AG09309 (cell line): Measurements from ENCODE around the gene ATPAF2.

Experiments
- DNase-seq: peaks from one replicate; pipeline ENCODE4 v3.0.0-alpha.2; 2010; ENCODE audit warnings: low read depth
- H3K4me3 ChIP-seq: 2 replicates; pipeline ENCODE4 v1.5.1; 2011; ENCODE audit warnings: mild to moderate bottlenecking, low read depth, low read length, moderate library complexity; ENCODE audit not compliant: control insufficient read depth
- TF ChIP-seq, protein P1 (sequence below): IDR thresholded peaks from 2 replicates; pipeline ENCODE4 v1.5.1; 2011; ENCODE audit warnings: mild to moderate bottlenecking, low read depth, low read length, inconsistent platforms; ENCODE audit not compliant: insufficient read depth, control insufficient read depth; ENCODE audit errors: missing control alignments

Gene ATPAF2

DNA sequence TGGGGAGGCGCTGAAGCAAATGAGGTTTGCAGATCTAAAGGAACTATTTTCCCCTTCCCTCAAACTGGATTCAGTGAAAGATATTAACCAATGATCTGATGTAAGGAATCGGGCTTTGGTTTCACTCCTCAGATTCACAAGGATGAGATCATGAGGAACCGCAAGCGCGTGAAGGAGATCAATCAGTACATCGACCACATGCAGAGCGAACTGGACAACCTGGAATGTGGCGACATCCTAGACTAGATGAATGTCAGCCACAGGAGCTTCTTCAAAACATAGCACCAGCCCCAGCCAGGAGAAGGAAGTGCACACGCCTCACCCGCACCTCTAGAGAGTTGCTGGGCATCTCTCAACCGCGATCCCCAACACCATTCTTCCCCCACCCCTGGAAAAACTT lies 22.5 kb downstream of the ATPAF2 start:
- no peak for DNase-seq
- TF ChIP-seq, protein P1, sequence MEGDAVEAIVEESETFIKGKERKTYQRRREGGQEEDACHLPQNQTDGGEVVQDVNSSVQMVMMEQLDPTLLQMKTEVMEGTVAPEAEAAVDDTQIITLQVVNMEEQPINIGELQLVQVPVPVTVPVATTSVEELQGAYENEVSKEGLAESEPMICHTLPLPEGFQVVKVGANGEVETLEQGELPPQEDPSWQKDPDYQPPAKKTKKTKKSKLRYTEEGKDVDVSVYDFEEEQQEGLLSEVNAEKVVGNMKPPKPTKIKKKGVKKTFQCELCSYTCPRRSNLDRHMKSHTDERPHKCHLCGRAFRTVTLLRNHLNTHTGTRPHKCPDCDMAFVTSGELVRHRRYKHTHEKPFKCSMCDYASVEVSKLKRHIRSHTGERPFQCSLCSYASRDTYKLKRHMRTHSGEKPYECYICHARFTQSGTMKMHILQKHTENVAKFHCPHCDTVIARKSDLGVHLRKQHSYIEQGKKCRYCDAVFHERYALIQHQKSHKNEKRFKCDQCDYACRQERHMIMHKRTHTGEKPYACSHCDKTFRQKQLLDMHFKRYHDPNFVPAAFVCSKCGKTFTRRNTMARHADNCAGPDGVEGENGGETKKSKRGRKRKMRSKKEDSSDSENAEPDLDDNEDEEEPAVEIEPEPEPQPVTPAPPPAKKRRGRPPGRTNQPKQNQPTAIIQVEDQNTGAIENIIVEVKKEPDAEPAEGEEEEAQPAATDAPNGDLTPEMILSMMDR: no peak
- H3K4me3 ChIP-seq: no peak overlapping the region

DNA sequence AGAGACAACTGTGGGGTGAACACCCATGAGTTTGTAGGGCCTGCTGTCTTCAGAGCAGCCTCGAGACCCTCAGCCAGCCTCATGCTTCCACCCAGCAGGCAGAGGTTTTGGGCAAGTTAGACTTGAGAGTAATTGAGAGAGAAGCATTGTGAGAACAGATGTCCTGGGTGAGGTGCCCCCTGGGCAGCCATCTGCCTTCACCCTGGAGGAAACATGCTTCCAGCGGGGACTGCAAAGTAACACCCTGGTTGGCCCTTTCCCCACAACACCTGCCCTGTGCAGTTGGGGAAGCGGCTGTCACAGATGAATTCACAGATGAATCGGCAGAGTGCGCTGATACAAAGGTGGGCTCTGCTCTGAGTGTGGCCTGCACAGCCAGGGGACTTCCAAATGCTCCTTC lies 23.4 kb downstream of the ATPAF2 start:
- TF ChIP-seq, protein P1: no peak
- no peak overlapping the region for H3K4me3 ChIP-seq
- DNase-seq: no peak

DNA sequence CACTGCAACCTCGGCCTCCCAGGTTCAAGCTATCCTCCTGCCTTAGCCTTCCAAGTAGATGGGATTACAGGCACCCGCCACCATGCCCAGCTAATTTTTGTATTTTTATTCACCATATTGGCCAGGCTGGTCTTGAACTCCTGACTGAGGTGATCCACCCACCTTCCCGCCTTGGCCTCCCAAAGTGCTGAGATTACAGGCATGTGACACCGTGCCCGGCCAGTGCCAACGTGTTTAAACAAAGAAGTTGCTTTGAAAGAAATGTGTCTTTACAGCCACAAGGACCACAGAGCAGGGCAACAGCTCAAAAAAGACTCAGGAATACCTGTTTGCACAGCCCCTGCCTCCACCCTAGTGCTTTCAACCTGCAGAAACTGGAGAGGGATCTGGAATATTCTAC lies 25.0 kb downstream of the ATPAF2 start:
- TF ChIP-seq, protein P1: no peak
- no peak for DNase-seq
- H3K4me3 ChIP-seq: no peak overlapping the region

DNA sequence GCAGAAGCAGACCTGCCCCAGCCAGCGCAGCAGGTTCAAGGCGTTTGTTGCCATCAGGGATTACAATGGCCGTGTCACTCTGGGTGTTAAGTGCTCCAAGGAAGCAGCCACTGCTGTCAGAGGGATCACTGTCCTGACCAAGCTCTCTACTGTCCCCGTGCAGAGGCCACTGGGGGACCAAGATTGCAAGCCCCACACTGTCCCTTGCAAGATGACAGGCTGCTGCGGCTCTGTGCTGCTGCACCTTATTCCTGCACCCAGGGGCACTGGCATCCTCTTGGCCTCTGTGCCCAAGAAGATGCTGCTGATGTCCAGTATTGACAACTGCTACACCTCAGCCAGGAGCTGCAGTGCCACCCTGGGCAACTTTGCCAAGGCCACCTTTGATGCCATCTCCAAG lies 27.7 kb downstream of the ATPAF2 start:
- no peak for DNase-seq
- TF ChIP-seq, protein P1: no peak
- no peak overlapping the region for H3K4me3 ChIP-seq

DNA sequence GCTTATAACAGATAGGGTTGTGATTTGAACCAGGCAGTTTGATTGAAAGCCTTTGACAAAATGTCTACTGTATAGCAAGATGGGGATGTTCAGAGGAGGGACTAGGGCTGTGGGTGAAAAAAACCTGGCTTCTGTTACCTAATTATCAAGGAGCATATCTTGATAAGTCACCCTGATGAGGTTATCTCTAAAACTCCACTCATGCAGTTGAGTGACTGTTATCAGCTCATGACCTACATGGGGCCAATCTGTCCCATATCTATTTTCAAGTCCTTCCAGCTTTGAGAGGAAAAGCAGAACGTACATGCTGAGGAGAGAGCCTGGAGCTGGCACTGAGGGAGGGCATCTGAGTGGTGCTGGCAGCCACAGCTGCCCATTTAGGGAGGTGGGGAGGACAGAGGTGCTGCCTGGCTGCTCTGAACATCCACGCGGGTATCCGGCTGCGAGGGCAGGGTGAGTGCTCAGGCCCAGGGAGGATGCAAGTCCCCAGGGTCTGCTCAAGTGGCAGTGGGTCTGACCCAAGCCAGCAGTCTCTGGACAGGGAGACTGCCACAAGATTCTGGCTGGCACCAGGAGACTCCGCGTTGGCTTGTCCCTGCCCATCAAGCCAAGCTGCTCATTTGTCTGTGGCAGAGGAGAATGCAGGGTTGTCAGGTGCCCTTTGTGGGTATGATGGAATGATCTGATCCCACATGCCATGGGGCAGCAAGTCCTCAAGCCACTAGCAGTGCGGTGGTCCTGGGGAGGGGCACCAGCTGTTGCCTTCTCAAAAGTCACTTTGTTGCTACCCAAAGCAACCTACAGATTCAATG lies 29.2 kb downstream of the ATPAF2 start:
- DNase-seq: no peak
- TF ChIP-seq, protein P1: no peak
- H3K4me3 ChIP-seq: no peak overlapping the region

DNA sequence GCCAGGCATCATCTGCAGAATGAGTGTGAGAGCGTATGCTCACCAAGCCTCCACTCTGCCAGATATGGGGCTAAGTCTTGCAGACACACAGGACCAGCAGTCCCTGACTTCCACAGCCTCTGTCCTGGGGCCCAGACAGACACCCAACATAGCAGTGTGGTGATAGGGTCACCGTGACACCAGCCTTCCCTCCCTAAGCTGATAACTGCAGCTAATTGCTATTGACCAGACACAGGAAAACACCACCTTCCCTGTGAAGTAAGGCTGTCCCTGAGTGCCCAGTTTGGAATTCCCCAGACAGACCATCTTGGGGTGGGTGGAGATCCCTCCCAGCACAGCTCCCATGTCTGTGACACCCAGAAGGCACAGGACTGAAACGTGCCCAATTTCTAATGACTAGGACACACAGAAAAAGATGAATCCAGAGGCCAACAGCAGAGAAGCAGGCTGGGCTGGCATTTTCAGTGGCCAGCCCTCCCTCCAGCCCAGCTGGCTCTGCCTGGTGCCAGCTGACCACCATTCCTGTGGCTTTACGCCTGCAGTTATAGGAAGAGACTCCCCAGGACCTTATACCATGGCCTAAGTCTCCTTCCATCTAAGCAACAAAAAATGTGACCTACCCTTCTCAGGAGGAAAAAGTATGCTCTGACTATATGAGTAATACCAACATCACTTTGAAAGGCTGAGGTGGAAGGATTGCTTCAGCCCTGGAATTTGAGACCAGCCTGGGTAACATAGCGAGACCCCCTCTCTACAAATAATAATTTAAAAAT lies 30.3 kb downstream of the ATPAF2 start:
- peak; percentile 50 for DNase-seq
- TF ChIP-seq, protein P1: no peak
- H3K4me3 ChIP-seq: no peak overlapping the region
